Fibroblast of the aortic adventitia (primary cell): ENCODE measurements around the gene MOB3B. TPM values are rescaled to one million over a fixed set of nuclear protein-coding genes. Genes with fewer than 3 reads are reported as not detected.
A peak's percentile ranks its signal among the peaks of the same experiment; 100 is the strongest.

Experiments used
- DNase-seq: peaks from one replicate; pipeline ENCODE4 v3.0.0-alpha.2; 2010; ENCODE audit warnings: low read depth
- H3K4me3 ChIP-seq: 2 replicates; pipeline ENCODE4 v1.5.1; 2011; ENCODE audit warnings: low read depth, mild to moderate bottlenecking, control low read depth, low read length, moderate library complexity
- total RNA-seq: library from RNA; depleted of rRNA; stranded (reverse); fragments of >200 nt; gene quantifications from 2 replicates; pipeline ENCODE4 v1.2.3, GENCODE V29; 2012; ENCODE audit warnings: low replicate concordance
- TF ChIP-seq, protein P1 (sequence below): IDR thresholded peaks from 2 replicates; pipeline ENCODE4 v1.5.1; 2011; ENCODE audit warnings: mild to moderate bottlenecking, low read length, control low read depth, inconsistent platforms; ENCODE audit not compliant: insufficient read depth

The MOB3B gene
- total RNA-seq, 1 donor: under 0.01 TPM

DNA sequence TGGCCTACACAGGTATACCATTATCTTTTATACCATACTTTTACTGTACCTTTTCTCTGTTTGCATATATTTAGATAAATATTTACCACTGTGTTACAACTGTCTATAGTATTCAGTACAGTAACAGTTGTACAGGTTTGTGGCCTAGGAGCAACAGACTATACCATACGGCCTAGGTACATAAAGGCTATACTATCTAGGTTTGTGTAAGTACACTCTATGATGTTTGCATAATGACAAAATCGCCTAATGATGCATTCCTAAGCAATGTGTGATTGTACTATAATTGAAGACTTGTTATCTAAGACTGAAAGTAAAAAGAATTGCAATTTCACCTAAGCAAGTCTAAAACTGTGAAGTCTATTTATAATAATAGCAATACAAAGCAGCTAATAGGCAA is 39.8 kb upstream of the MOB3B start:
- no peak for DNase-seq
- TF ChIP-seq, protein P1, sequence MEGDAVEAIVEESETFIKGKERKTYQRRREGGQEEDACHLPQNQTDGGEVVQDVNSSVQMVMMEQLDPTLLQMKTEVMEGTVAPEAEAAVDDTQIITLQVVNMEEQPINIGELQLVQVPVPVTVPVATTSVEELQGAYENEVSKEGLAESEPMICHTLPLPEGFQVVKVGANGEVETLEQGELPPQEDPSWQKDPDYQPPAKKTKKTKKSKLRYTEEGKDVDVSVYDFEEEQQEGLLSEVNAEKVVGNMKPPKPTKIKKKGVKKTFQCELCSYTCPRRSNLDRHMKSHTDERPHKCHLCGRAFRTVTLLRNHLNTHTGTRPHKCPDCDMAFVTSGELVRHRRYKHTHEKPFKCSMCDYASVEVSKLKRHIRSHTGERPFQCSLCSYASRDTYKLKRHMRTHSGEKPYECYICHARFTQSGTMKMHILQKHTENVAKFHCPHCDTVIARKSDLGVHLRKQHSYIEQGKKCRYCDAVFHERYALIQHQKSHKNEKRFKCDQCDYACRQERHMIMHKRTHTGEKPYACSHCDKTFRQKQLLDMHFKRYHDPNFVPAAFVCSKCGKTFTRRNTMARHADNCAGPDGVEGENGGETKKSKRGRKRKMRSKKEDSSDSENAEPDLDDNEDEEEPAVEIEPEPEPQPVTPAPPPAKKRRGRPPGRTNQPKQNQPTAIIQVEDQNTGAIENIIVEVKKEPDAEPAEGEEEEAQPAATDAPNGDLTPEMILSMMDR: no peak
- H3K4me3 ChIP-seq: no peak overlapping the region

DNA sequence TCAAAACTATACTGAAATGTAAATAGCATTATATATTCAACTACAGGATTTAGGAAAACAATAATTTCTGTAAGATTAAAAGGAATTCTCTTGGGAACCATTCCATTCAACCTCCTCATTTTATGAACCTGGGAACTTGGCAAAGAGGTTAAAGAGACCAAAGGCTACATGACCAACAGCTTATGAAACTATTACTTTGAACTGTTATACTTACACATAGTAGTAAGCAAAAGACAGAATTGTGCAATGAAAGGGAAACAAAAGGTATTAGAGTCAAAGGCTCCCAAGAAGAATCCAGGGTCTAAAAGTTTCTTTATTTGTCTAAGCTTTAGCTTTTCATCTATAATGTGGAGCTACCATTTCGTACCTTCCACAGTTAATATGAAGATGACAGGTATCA is 36.5 kb upstream of the MOB3B start:
- H3K4me3 ChIP-seq: no peak overlapping the region
- DNase-seq: peak; percentile 42

DNA sequence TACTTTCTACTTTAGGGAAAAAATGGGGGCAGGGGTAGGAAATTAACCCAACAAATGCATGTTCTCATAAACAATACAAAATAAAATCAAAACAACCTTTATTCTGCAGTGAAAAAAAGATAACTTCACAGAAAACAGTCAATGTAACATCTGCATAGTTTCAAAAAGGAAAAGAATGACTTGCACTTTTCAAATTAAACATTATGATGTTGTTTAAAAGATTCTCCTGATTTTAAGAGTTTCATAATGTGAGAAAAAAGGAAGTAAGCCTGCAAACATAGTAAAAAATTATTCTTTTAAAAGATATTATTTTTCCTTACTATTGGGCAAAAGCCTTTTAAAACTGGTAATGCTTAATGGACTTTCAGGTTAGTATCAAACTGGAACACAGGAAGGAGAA is 36.1 kb upstream of the MOB3B start:
- TF ChIP-seq, protein P1: no peak
- DNase-seq: no peak
- H3K4me3 ChIP-seq: no peak overlapping the region

More for the DNA sequence above, 36.5 kb upstream of the MOB3B start:
- TF ChIP-seq, protein P1: no peak

DNA sequence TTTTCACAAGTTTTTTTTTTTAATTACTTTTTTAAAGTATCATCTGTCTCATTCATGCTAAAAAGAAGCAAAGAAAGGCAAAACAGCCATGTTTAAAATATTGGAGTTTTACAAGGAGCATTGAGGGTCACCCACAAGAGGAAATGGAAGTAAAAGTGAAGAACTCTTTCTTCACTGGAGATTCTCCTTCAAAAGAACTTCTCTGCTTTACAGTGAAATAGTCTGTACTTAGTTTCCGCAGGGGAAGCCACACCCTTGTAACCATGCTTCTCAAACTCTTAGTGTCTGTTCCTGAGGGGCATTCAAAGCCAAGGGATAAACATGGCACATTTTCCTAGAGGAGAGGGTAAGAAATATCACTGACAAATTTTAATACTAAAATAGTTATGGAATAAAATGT is 35.1 kb upstream of the MOB3B start:
- no peak overlapping the region for H3K4me3 ChIP-seq
- TF ChIP-seq, protein P1: no peak
- no peak for DNase-seq

DNA sequence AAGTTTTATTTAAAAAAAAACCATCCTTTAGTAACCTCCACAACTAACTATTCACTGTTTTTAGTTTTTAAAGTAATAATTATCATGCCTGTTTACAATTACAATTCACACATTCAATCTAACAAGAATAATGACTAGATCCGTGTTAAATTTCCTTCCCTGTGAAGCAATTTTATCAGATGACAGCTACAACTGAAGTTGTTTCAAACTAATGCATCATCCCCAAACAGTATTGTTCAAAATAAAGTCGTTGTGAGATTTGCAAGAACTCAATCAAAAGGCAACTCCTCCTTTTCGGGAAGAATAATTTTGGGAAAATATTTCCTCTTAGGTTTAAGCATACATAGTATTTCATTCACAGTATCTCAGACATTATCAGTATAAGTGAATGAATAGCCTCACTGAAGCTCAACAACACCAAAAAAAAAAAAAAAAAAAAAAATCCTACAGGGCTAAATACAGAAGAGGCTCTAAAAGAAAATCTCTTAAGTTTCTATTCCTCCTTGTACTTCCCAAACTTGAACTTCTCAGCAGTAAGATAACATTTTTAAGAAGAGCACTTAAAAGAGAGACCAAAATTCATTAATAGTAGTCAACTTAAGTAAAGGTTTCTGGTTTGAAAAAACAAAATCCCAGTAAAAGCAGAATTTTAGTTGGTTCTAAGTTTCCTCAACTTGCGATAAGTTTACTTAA is 34.3 kb upstream of the MOB3B start:
- H3K4me3 ChIP-seq: no peak overlapping the region
- DNase-seq: no peak
- TF ChIP-seq, protein P1: no peak

DNA sequence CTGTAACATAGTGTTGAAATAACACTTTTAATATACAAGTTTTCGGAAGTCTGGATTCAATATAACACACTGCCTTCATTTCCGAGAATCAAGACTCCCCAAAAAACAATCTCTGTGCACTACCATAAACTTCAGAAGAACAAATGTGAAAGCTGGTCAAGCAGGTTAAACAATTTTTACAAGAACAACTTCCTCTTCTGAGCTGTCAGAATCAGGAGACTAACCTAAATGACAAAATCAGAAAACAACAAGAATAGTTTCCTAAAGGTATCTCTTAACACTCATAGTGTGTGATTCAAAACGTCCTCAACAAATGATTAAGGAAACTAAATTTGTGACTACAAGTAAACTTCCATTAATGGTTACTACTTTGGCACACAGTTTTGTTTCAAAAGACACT is 32.1 kb upstream of the MOB3B start:
- TF ChIP-seq, protein P1: no peak
- no peak for DNase-seq
- no peak overlapping the region for H3K4me3 ChIP-seq

DNA sequence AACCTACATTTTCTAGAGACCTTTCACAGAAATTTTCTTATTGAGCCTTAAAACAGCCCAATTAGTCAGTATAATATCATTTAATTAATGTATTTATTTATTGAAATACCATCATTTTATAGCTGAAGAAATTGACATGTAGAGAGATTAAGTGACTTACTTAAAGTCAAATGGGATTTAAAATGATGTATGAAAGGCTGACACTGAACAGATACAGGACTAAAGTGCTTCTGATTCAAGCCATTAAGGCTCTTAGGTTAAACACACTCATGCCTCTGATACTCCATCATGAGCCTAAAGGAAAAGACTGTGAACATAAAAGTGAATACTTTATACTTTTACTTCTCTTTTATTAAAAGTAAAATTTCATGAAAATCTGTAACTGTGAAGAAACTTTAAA is 30.8 kb upstream of the MOB3B start:
- TF ChIP-seq, protein P1: no peak
- H3K4me3 ChIP-seq: no peak overlapping the region
- no peak for DNase-seq
